C4-2B (cell line): ENCODE measurements around the gene ARSJ.

Experiments used
- ZFX ChIP-seq: fragments of 450-650 bp; IDR thresholded peaks from 2 replicates; pipeline ENCODE4 v1.6.1; 2017
- TF ChIP-seq, protein P1 (sequence below): fragments of 450-650 bp; conservative IDR thresholded peaks from 2 replicates; pipeline ENCODE4 v1.5.1; 2017; ENCODE audit warnings: mild to moderate bottlenecking

DNA sequence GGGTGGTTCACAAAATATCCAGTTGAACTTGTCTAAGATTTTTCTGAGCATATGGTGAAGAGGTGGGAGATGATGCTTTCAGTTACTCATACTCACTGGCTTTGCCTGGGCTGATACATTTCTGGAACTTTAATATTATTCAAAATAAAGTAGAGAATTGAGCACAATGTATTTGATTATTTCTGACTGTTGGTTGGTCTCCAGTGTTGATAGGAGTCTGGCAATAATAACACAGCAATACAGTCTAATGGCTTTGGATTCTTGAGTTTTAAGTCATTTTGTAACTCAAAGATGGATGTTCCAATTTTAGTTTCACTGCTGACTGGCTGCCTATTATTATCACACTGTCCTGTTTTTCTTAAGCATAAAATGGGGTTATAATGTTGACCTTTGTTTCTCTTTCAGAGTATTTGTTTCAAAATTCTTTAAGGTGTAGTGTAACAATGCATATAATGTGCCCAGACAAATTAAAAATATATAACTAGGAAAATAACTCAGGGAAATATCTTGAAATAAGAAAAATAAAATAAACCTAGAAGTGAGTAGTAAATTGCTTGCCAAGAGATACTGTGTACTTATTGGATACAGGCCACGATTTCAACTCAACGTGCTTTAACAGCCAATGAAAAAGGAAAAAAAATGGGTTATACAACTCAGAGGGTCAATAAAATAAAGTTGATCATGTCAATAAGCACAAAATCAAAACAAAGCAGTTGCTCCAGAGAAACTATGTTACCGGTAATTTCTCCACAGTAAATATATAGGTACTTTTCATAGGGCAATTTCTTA lies 99.0 kb downstream of the ARSJ start:
- TF ChIP-seq, protein P1, sequence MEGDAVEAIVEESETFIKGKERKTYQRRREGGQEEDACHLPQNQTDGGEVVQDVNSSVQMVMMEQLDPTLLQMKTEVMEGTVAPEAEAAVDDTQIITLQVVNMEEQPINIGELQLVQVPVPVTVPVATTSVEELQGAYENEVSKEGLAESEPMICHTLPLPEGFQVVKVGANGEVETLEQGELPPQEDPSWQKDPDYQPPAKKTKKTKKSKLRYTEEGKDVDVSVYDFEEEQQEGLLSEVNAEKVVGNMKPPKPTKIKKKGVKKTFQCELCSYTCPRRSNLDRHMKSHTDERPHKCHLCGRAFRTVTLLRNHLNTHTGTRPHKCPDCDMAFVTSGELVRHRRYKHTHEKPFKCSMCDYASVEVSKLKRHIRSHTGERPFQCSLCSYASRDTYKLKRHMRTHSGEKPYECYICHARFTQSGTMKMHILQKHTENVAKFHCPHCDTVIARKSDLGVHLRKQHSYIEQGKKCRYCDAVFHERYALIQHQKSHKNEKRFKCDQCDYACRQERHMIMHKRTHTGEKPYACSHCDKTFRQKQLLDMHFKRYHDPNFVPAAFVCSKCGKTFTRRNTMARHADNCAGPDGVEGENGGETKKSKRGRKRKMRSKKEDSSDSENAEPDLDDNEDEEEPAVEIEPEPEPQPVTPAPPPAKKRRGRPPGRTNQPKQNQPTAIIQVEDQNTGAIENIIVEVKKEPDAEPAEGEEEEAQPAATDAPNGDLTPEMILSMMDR = no peak
- TF ChIP-seq ZFX = no peak
